NCI-H524 treated with DMSO at 0.1 percent for 48 hours (cell line): ENCODE data around the gene FLNB.

ENCODE experiments used
- DNase-seq: peaks from one replicate; lab custom pipeline; 2025; lab: John Stamatoyannopoulos, UW

The FLNB gene

GRCh38 chr3:58106061-58106460, 97.8 kb downstream of the FLNB start:
- no peak for DNase-seq

DNA sequence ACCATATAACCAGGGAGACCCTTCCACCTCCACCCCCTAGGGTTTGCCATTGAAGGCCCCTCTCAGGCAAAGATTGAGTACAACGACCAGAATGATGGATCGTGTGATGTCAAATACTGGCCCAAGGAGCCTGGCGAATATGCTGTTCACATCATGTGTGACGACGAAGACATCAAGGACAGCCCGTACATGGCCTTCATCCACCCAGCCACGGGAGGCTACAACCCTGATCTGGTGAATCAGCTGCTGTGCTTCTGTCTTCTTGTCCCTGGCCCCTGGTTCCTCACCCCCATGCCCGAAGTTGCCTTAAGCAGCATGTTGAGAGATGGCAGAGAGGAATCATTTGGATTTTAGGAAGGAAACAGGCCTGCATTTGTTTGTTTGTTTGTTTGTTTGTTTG, 98.4 kb downstream of the FLNB start:
- DNase-seq = no peak

DNA sequence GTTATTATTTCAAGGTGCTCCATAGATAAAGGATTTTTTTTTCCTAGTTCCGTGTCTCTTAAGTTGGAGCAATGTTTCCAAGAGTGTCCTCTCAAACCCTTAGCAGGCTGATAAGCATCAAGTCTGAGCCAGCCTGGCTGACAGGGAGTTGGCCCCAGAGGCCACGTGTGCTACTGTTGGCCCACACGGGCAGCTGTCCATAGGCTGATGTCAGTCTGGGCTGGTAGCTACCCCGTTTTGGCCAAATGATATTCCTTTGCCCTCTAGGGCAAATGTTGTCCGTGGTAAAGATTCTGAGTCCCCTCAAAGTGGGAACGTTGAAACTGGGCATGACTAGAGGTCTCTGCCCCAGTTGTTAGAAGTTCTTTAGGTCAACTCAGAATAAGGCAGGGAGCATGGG, 99.4 kb downstream of the FLNB start:
- DNase-seq = no peak

DNA sequence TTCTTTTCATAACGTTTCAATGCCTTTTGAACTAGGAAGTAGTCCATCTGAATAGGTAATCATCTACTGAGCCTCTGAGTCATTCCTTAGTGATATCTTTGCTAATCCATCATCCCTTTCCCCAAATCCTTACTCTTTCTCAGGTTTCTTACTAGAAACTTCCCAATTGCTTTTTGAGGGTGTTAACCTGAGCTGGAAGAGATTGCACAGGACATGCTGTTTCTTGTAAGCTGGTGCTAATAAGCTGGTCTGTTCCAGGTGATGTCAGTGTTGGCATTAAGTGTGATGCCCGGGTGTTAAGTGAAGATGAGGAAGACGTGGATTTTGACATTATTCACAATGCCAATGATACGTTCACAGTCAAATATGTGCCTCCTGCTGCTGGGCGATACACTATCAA, 101.5 kb downstream of the FLNB start:
- no peak for DNase-seq

DNA sequence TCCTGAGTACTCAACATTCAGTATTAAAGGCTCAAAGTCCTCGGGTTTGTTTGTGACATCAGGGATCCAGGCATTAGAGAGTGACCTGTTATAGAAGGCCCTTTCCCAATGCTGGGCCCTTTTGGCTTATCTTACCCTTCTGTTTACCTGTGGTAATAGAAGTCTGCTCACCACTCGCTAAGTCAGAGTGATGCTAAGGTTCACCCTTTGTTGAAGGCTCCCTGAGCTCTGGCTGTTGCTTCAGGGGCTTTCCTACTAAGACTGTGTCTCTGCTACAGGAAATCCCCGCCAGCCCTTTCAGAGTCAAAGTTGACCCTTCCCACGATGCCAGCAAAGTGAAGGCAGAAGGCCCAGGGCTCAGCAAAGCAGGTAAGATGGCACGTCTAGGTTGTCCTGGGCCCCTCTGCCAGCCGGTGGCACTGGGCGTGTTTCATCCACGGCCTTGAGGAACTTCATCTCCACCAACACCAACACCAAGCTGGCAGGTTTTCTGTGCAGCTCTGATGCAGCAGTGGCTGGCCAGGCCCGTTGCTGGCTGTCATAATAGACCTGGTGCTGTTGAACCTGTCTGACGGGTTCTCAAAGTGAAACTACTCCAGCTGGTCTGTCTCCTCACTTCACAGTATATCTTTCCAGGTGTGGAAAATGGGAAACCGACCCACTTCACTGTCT, 103.4 kb downstream of the FLNB start:
- no peak for DNase-seq

- DNase-seq = no peak
These were observed 103.9 kb downstream of the FLNB start for GRCh38 chr3:58112185-58112535.

- no peak for DNase-seq
These were observed 107.0 kb downstream of the FLNB start for GRCh38 chr3:58115175-58115574.

DNA sequence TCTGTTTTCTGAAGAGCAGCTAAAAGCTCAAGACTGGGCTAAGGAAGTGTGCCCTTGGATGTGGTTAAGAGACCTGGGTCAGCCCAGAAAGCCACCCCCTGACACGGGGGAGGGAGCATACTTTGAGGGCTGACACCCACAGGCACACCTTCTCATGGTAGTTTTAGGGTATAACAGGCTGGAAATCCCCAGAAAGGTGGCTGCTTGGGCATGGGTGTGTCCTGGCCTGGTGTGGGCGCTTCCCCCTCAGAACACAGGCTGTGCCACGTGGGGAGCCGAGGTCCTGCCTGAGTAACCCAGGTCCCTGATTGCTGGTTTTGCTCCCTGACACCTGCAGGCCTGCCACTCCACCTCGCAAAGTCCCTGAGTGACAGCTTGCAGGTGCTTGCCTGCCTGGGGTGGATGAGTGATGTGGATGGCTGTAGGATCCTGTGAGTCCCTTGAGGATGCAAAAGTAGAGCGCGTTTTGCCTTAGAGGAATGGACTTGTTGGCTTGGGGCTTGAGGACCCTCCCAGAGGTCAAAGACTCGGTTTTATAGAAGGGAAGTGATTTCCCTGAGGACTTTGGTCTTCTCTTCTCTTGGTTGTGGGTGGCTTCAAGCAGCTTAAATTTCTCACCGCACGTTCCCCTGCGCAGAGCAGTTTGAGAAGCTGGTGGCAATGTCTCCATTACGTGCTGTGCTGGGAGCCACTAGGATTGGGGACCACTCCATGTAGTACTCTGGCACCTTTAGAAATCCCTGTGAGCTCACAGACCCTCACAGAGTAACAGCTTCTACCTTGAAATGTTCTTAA, 108.1 kb downstream of the FLNB start:
- DNase-seq = no peak

GRCh38 chr3:58116985-58117384, 108.8 kb downstream of the FLNB start:
- no peak for DNase-seq

GRCh38 chr3:58117561-58118181, 109.4 kb downstream of the FLNB start:
- DNase-seq = no peak

- no peak for DNase-seq
These were observed 111.0 kb downstream of the FLNB start for GRCh38 chr3:58119186-58119585.

- DNase-seq = no peak
These were observed 112.0 kb downstream of the FLNB start for GRCh38 chr3:58120075-58120812.

- no peak for DNase-seq
These were observed 113.0 kb downstream of the FLNB start for GRCh38 chr3:58121183-58121582.

DNA sequence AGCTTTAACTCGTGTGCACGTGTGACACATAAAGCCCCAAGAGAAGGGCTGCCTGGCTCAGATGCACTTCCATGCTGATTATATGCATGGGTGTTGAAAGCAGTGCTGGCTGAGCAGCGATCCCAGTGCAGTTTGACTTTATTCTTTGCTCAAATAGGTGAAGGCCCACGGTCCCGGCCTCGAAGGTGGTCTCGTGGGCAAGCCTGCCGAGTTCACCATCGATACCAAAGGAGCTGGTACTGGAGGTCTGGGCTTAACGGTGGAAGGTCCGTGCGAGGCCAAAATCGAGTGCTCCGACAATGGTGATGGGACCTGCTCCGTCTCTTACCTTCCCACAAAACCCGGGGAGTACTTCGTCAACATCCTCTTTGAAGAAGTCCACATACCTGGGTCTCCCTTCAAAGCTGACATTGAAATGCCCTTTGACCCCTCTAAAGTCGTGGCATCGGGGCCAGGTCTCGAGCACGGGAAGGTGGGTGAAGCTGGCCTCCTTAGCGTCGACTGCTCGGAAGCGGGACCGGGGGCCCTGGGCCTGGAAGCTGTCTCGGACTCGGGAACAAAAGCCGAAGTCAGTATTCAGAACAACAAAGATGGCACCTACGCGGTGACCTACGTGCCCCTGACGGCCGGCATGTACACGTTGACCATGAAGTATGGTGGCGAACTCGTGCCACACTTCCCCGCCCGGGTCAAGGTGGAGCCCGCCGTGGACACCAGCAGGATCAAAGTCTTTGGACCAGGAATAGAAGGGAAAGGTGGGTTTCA, 114.9 kb downstream of the FLNB start:
- no peak for DNase-seq

- no peak for DNase-seq
These were observed 116.2 kb downstream of the FLNB start for GRCh38 chr3:58124387-58124786.

- DNase-seq = no peak
These were observed 121.0 kb downstream of the FLNB start for GRCh38 chr3:58129041-58129770.

- no peak for DNase-seq
These were observed 122.4 kb downstream of the FLNB start for GRCh38 chr3:58130591-58130990.

DNA sequence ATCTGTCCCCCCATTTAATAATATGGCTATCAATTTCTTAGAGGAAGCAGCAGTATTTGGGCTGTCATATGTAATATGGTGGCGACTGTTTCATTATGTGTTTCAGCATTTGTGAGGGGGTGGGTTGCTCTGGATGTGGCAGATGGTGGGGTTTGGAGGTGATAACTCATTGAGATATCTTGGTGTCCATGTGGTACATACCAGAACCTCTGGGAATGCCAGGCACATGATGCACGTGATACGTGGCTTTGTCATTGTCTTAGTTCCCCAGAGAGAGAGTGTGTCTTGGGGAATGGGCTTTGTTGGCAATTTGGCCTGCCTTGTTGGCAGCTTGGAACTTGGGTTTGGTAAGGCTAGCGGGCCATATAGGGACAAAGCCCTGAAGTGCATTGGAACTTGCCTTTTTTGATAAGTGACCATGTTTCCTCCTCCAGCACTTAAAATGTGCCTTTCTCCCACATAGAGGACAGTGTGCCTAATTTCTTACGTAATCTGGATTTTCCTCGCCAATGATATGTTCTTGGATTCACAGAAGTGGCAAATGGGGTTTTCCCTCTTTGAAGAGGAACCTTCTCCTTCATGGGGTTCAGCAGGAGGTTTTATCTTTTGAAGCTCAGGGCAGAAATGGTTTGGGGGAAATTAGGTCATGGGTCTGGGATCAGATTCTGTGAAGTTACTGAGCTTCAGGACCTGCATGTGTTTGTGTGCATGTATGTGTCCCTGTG, 123.0 kb downstream of the FLNB start:
- DNase-seq = no peak

- DNase-seq = no peak
These were observed 124.6 kb downstream of the FLNB start for GRCh38 chr3:58132850-58133249.

GRCh38 chr3:58134468-58134867, 126.2 kb downstream of the FLNB start:
- no peak for DNase-seq
